Measurements from ENCODE around the gene DDX6. TPM values are rescaled to one million over a fixed set of nuclear protein-coding genes. Genes with fewer than 3 reads are reported as not detected.
"Not testable (repeated sequence)": the region's sequence is repeated elsewhere in the genome, so short reads cannot be mapped to it uniquely, and the experiment has no call there.

The DDX6 gene
- total and polyA plus RNA-seq, 2 donors (not counting 1 experiment from before 2014, with no cell fraction given), result 36.7 to 255 TPM

DNA sequence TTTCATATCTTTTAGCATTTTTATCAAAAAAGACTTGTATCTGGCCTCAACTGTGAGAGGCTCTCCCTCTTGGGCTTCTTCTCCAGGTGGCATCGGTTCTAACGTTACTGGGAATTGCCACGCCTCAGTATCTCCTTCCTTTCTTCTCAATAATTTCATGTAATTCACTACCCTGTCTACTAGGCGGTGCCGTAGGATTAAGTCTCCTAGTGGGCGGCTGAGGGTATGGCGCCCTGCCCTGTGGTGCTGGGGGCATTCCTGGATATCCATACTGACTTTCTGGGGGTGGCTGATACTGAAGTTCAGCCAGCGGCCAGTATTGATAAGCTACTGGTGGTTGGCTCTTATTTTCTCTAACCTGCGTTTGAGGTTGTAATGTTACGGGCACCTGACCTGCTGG lies 62.9 kb downstream of the DDX6 start:
- peaks cover 25% of the 10 kb centered on the region for H3K27me3 Mint-ChIP-seq
- DNase-seq; H3K4me3 ChIP-seq (ENCODE audit: control extremely low read depth in 1 of 5, extremely low read depth in 1 of 5, insufficient read depth in 1 of 5, low read depth in 2 of 5, low read length in 4 of 5); H4K20me1 ChIP-seq (ENCODE audit: control insufficient read depth, insufficient read depth, low read length, poor library complexity, severe bottlenecking); CTCF ChIA-PET; ATAC-seq (ENCODE audit: low read depth); POLR2A ChIA-PET; intact Hi-C loops (cut with micrococcal nuclease); H3K27me3 ChIP-seq (replicated peaks in 1 of 4; ENCODE audit: control extremely low read depth in 1 of 4, control insufficient read depth in 3 of 4, insufficient read depth in 4 of 4, low read length in 3 of 4); H3K4me2 ChIP-seq (replicated peaks; ENCODE audit: low read depth, low read length, poor library complexity, severe bottlenecking); H3K27ac Mint-ChIP-seq; H3K36me3 ChIP-seq (replicated peaks in 1 of 2; ENCODE audit: control extremely low read depth in 1 of 2, control insufficient read depth in 1 of 2, extremely low read depth in 1 of 2, insufficient read depth in 2 of 2, low read length in 1 of 2); H3K9me3 Mint-ChIP-seq (ENCODE audit: insufficient read depth); H3K9me3 ChIP-seq (ENCODE audit: control extremely low read depth in 1 of 3, control insufficient read depth in 2 of 3, insufficient read depth in 1 of 3, low read length in 2 of 3); H3K4me1 ChIP-seq (ENCODE audit: control insufficient read depth in 2 of 2, insufficient read depth in 2 of 2, low read length in 2 of 2); H3K27ac ChIP-seq (ENCODE audit: low read length in 2 of 2); H3K9ac ChIP-seq (ENCODE audit: low read length); H3K4me1 Mint-ChIP-seq; H3K79me2 ChIP-seq (ENCODE audit: control insufficient read depth, insufficient read depth, low read length); H3K4me3 Mint-ChIP-seq; H2AFZ ChIP-seq (ENCODE audit: insufficient read depth, low read depth, low read length, poor library complexity, severe bottlenecking): not testable (repeated sequence)
- WGBS (ENCODE audit: insufficient coverage), result 74% methylated on average over 4 of the region's 10 CpGs
- TF ChIP-seq, protein P1, sequence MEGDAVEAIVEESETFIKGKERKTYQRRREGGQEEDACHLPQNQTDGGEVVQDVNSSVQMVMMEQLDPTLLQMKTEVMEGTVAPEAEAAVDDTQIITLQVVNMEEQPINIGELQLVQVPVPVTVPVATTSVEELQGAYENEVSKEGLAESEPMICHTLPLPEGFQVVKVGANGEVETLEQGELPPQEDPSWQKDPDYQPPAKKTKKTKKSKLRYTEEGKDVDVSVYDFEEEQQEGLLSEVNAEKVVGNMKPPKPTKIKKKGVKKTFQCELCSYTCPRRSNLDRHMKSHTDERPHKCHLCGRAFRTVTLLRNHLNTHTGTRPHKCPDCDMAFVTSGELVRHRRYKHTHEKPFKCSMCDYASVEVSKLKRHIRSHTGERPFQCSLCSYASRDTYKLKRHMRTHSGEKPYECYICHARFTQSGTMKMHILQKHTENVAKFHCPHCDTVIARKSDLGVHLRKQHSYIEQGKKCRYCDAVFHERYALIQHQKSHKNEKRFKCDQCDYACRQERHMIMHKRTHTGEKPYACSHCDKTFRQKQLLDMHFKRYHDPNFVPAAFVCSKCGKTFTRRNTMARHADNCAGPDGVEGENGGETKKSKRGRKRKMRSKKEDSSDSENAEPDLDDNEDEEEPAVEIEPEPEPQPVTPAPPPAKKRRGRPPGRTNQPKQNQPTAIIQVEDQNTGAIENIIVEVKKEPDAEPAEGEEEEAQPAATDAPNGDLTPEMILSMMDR (IDR thresholded peaks at IDR 0.05), result peak; percentile 27

- H3K9me3 ChIP-seq (ENCODE audit: control extremely low read depth in 1 of 3, control insufficient read depth in 2 of 3, insufficient read depth in 1 of 3, low read length in 2 of 3); H3K27ac Mint-ChIP-seq; ATAC-seq (ENCODE audit: low read depth); H3K27me3 ChIP-seq (replicated peaks in 1 of 4; ENCODE audit: control extremely low read depth in 1 of 4, control insufficient read depth in 3 of 4, insufficient read depth in 4 of 4, low read length in 3 of 4); intact Hi-C loops (cut with micrococcal nuclease); H3K79me2 ChIP-seq (ENCODE audit: control insufficient read depth, insufficient read depth, low read length); H3K9ac ChIP-seq (ENCODE audit: low read length); H2AFZ ChIP-seq (ENCODE audit: insufficient read depth, low read depth, low read length, poor library complexity, severe bottlenecking); H3K4me1 ChIP-seq (ENCODE audit: control insufficient read depth in 2 of 2, insufficient read depth in 2 of 2, low read length in 2 of 2); H4K20me1 ChIP-seq (ENCODE audit: control insufficient read depth, insufficient read depth, low read length, poor library complexity, severe bottlenecking); H3K4me1 Mint-ChIP-seq; H3K27ac ChIP-seq (ENCODE audit: low read length in 2 of 2); POLR2A ChIA-PET; H3K4me2 ChIP-seq (replicated peaks; ENCODE audit: low read depth, low read length, poor library complexity, severe bottlenecking); DNase-seq; H3K4me3 ChIP-seq (ENCODE audit: control extremely low read depth in 1 of 5, extremely low read depth in 1 of 5, insufficient read depth in 1 of 5, low read depth in 2 of 5, low read length in 4 of 5); H3K4me3 Mint-ChIP-seq; CTCF ChIA-PET; H3K9me3 Mint-ChIP-seq (ENCODE audit: insufficient read depth); H3K36me3 ChIP-seq (replicated peaks in 1 of 2; ENCODE audit: control extremely low read depth in 1 of 2, control insufficient read depth in 1 of 2, extremely low read depth in 1 of 2, insufficient read depth in 2 of 2, low read length in 1 of 2): not testable (repeated sequence)
- peaks cover 25% of the 10 kb centered on the region for H3K27me3 Mint-ChIP-seq
- WGBS (ENCODE audit: insufficient coverage), result no CpG with 5 or more reads among the region's 2 CpGs
Measured at GRCh38 chr11:118727721-118728066, 63.3 kb downstream of the DDX6 start.

- H3K27ac ChIP-seq (ENCODE audit: low read length in 2 of 2); H3K9me3 Mint-ChIP-seq (ENCODE audit: insufficient read depth); ATAC-seq (ENCODE audit: low read depth); H3K27me3 ChIP-seq (replicated peaks in 1 of 4; ENCODE audit: control extremely low read depth in 1 of 4, control insufficient read depth in 3 of 4, insufficient read depth in 4 of 4, low read length in 3 of 4); H3K4me3 Mint-ChIP-seq; H4K20me1 ChIP-seq (ENCODE audit: control insufficient read depth, insufficient read depth, low read length, poor library complexity, severe bottlenecking); H3K4me1 ChIP-seq (ENCODE audit: control insufficient read depth in 2 of 2, insufficient read depth in 2 of 2, low read length in 2 of 2); intact Hi-C loops (cut with micrococcal nuclease); POLR2A ChIA-PET; H3K79me2 ChIP-seq (ENCODE audit: control insufficient read depth, insufficient read depth, low read length); H3K27ac Mint-ChIP-seq; H3K4me3 ChIP-seq (ENCODE audit: control extremely low read depth in 1 of 5, extremely low read depth in 1 of 5, insufficient read depth in 1 of 5, low read depth in 2 of 5, low read length in 4 of 5); H3K9me3 ChIP-seq (ENCODE audit: control extremely low read depth in 1 of 3, control insufficient read depth in 2 of 3, insufficient read depth in 1 of 3, low read length in 2 of 3); H3K36me3 ChIP-seq (replicated peaks in 1 of 2; ENCODE audit: control extremely low read depth in 1 of 2, control insufficient read depth in 1 of 2, extremely low read depth in 1 of 2, insufficient read depth in 2 of 2, low read length in 1 of 2); CTCF ChIA-PET; H2AFZ ChIP-seq (ENCODE audit: insufficient read depth, low read depth, low read length, poor library complexity, severe bottlenecking); H3K4me2 ChIP-seq (replicated peaks; ENCODE audit: low read depth, low read length, poor library complexity, severe bottlenecking); H3K9ac ChIP-seq (ENCODE audit: low read length); H3K4me1 Mint-ChIP-seq; DNase-seq: not testable (repeated sequence)
- H3K27me3 Mint-ChIP-seq, result peaks cover 25% of the 10 kb centered on the region
- WGBS (ENCODE audit: insufficient coverage), result 100% methylated on average over 2 of the region's 8 CpGs
Measured at GRCh38 chr11:118727001-118727720, 63.8 kb downstream of the DDX6 start.

Data from B cell (primary cell).